AG04449 (cell line): Measurements from ENCODE around the gene RHBDF2.

Experiments
- CTCF ChIA-PET: fragments of 350-600 bp; formaldehyde crosslinking; extraction: SDS; loops from one replicate; lab custom pipeline; 2021; ENCODE audit warnings: antibody characterized with exemption; lab: Yijun Ruan, JAX
- POLR2A ChIA-PET: fragments of 400-600, 350-600 bp; formaldehyde crosslinking; extraction: SDS; loops from one replicate; lab custom pipeline; 2020; ENCODE audit warnings: antibody characterized with exemption, inconsistent platforms; lab: Yijun Ruan, JAX
- DNase-seq: peaks from one replicate; pipeline ENCODE4 v3.0.0-alpha.2; 2010; ENCODE audit warnings: low read depth, low spot score
- H3K4me3 ChIP-seq: 2 replicates; pipeline ENCODE4 v1.5.1; 2011; ENCODE audit warnings: low read depth, mild to moderate bottlenecking, control low read depth, low read length
- TF ChIP-seq, protein P1 (sequence below): IDR thresholded peaks from one replicate; pipeline ENCODE4 v1.5.1; 2011; ENCODE audit warnings: mild to moderate bottlenecking, moderate library complexity, low read length, control low read depth, inconsistent platforms; ENCODE audit not compliant: insufficient read depth; ENCODE audit errors: missing control alignments

The RHBDF2 gene

DNA sequence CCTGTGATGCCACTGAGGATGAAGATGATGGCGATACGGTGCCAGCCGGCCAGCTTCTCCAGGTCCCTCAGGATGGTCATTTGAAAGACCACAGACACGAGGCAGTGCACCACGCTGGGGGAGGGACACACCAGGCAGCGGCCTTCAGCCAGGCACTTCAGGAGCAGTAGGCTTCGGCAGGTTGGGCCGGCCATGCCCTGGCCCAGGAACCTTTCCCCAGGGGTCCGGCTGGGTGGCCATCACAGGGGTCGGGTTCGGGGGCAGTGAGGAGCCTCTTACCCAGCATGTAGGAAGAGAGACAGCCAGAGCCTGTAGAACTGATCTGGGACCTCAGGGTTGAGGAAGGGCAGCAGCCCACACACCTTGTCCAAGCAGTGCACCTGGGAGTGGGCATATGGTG is 28.5 kb downstream of the RHBDF2 start:
- H3K4me3 ChIP-seq: no peak overlapping the region
- TF ChIP-seq, protein P1, sequence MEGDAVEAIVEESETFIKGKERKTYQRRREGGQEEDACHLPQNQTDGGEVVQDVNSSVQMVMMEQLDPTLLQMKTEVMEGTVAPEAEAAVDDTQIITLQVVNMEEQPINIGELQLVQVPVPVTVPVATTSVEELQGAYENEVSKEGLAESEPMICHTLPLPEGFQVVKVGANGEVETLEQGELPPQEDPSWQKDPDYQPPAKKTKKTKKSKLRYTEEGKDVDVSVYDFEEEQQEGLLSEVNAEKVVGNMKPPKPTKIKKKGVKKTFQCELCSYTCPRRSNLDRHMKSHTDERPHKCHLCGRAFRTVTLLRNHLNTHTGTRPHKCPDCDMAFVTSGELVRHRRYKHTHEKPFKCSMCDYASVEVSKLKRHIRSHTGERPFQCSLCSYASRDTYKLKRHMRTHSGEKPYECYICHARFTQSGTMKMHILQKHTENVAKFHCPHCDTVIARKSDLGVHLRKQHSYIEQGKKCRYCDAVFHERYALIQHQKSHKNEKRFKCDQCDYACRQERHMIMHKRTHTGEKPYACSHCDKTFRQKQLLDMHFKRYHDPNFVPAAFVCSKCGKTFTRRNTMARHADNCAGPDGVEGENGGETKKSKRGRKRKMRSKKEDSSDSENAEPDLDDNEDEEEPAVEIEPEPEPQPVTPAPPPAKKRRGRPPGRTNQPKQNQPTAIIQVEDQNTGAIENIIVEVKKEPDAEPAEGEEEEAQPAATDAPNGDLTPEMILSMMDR: no peak
- no peak for DNase-seq
- ChIA-PET CTCF (interaction anchor here (34.4 kb wide), 1 partner anchor 26 kb away, joined by 1209 read pairs; the partner anchor contains the start of gene RHBDF2), POLR2A (no interaction called here)

DNA sequence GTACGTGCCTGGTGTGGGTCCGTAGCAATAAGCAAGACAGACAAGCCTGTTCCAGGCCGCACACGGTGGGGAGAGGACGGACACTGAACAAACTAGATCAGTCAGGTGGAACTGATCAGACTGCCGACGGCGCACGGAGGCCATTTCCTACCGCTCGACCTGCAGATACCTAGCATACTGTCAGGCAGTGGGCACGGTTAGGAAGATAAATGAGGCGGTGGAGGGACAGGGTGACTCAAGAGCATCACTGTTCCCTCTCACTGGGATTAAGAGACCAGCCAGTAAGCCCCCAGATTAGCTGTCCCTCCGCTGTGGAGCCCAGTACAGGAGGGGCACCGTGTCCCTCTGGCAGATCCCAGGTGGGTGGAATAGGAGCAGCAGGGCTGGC is 29.0 kb downstream of the RHBDF2 start:
- TF ChIP-seq, protein P1: no peak
- CTCF ChIA-PET: interaction anchor here (1.5 to 34.4 kb wide), 2 partner anchors 14 to 26 kb away, joined by 4 to 1209 read pairs; partner anchors contain the start of gene RHBDF2
- no peak for DNase-seq
- H3K4me3 ChIP-seq: no peak overlapping the region
- POLR2A ChIA-PET: no interaction called here

DNA sequence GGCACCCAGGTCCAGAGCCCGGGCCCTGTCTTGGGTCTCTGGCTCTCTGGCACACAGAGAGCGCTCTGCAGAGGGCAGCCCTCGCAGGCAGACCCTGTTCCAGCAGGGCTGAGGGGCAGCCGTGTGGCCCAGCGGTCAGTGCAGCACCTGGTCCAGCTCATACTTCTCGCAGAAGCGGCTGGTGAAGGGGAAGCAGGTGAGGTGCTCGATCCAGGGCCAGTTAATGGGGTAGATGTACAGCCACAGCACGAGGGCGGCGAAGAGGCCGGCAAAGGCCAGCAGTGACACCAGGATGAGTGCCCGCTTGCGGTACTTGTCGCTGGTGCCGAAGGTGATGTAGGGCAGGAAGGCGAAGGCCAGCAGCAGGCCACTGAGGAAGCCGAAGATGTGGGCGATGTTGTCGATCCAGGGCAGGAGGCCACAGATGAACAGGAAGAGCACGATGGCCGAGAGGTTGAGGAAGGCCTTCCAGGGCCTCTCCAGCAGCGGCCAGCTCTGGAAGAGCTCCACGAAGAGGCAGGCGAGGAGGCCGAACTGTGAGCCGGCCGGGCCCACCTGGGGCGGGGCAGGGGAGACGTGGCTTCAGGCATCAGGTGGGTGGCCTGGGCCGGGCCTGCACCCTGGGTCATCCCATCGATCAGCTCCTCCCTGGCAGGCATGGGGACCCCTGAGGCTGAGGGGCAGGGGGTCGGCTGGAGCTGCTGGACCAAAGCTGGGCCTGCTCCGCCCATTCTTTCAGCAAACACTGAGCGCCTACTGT is 29.5 kb downstream of the RHBDF2 start:
- DNase-seq: no peak
- no peak overlapping the region for H3K4me3 ChIP-seq
- POLR2A ChIA-PET: no interaction called here
- CTCF ChIA-PET: interaction anchor here (1.5 to 34.4 kb wide), 2 partner anchors 13 to 27 kb away, joined by 4 to 1209 read pairs; partner anchors contain the start of gene RHBDF2
- TF ChIP-seq, protein P1: no peak

DNA sequence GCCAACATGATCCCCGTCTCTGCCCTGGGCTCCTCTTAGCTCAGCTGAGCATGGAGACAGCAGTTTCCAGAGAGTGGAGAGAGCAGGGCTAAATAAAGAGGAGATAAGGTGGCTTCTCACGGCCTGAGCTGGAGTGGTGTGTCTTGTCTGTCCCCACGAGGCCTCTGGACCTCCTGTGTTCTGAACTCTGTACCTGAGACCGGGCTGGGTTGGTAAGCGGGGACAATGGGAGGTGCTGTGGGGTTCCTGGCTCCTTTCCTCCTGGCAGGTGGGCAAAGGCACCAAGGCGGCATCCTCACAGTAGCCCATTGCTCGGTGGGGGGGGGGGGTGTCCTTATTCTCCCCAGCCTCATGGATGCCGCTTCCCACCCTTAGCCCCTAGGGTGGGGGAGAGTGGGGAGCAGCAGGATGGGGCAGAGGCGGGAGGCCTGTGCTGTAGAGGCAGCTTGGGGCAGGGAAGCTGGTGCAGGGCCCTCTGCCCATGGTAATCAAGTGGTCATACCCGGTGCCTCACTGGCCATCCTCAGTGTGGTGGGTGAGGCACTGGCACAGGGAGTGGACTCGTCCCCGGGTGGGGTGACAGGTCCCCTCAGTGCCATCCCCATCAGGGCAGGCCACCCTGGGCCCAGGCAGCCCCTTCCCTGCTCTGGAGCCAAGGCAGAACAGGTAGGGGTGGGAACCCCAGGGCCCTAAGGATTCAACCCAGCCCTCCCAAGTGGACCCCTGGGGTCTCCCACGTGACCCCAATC is 31.1 kb downstream of the RHBDF2 start:
- no peak overlapping the region for H3K4me3 ChIP-seq
- ChIA-PET CTCF (interaction anchor here (1.1 to 34.4 kb wide), 3 partner anchors 14 to 72 kb away, joined by 3 to 1209 read pairs (median 69); partner anchors contain the start of genes RHBDF2 and UBE2O), POLR2A (no interaction called here)
- DNase-seq: no peak
- TF ChIP-seq, protein P1: no peak

DNA sequence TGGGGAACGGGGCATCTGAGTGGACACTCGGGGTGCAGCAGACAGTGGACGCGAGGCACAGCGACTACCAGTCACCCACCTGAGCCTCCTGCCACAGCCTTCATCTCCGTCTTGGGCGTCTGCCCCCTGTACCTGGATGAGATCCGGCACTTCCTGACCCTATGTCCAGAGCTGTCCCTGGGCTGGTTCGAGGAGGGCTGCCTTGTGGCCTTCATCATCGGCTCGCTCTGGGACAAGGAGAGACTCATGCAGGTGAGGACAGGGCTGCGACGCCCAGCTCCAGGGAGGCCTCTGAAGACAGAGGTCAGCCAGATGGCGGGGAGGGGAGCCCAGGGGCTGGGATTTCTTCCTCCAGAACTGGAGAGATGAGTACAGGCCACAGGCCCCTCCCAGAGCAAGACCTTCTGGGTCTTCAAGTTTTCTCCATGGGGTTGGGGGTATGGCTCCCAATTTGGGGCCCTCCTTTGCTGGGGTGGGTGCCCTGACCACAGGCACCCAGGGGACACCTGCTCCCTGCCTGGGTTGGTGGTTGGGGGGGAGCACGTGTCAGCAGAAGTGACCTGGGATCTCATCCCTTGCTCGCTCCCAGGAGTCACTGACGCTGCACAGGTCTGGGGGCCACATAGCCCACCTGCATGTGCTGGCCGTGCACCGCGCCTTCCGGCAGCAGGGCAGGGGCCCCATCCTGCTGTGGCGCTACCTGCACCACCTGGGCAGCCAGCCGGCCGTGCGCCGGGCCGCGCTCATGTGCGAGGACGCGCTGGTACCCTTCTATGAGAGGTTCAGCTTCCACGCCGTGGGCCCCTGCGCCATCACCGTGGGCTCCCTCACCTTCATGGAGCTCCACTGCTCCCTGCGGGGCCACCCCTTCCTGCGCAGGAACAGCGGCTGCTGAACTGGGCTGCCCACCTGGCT is 31.9 kb downstream of the RHBDF2 start:
- TF ChIP-seq, protein P1: no peak
- no peak overlapping the region for H3K4me3 ChIP-seq
- POLR2A ChIA-PET: no interaction called here
- CTCF ChIA-PET: interaction anchor here (0.7 to 34.4 kb wide), 4 partner anchors 13 to 78 kb away, joined by 3 to 1209 read pairs (median 36); partner anchors contain the start of genes RHBDF2 and UBE2O
- no peak for DNase-seq
